ENCODE measurements around the gene KIF12. TPM values are rescaled to one million over a fixed set of nuclear protein-coding genes. Genes with fewer than 3 reads are reported as not detected.

The KIF12 gene
- total and polyA plus RNA-seq, 5 donors from 2014 or later, result not detected

DNA sequence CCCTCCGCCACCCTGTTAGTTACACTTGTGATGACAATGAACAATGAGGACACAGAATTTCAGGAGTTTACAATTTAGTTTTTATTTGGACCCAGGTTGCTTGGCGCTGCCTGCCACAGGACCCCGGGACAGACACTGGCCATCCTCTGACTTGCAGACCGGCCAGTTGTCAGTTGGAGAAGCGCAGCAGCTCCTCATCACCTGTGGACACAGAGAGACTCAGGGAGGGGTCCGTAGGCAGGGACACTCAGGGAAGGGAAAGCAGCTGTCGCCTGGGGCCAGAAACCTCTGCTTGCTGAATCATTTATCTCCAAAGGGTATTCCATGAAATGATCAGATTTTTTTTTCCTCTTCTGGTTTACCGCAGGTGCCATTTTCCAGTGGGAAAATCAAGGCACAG is 39.0 kb downstream of the KIF12 start:
- Histone ChIP-seq H3K4me3 (ENCODE audit: low read depth, low read length) (no peak overlapping the region), H3K4me1 (ENCODE audit: control insufficient read depth, insufficient read depth, low read length, poor library complexity, severe bottlenecking) (no peaks in the 10 kb centered on the region), H3K9me3 (ENCODE audit: control insufficient read depth in 2 of 2, low read length in 2 of 2) (no peaks in the 10 kb centered on the region), H3K27ac (ENCODE audit: insufficient read depth, low read length, poor library complexity, severe bottlenecking) (no peak overlapping the region), H3K27me3 (ENCODE audit: control insufficient read depth, insufficient read depth, low read length) (no peaks in the 10 kb centered on the region), H3K36me3 (ENCODE audit: control insufficient read depth, insufficient read depth, low read length) (no peaks in the 10 kb centered on the region)
- no peak for ATAC-seq (ENCODE audit: low read depth in 2 of 2)
- no peak overlapping the region for H3K4me3 Mint-ChIP-seq
- H3K27ac Mint-ChIP-seq, result no peak overlapping the region
- no peaks in the 10 kb centered on the region for H3K9me3 Mint-ChIP-seq
- DNase-seq, result no peak
- H3K4me1 Mint-ChIP-seq, result no peaks in the 10 kb centered on the region
- no peaks in the 10 kb centered on the region for H3K36me3 Mint-ChIP-seq
- peaks cover 16% of the 10 kb centered on the region for H3K27me3 Mint-ChIP-seq

DNA sequence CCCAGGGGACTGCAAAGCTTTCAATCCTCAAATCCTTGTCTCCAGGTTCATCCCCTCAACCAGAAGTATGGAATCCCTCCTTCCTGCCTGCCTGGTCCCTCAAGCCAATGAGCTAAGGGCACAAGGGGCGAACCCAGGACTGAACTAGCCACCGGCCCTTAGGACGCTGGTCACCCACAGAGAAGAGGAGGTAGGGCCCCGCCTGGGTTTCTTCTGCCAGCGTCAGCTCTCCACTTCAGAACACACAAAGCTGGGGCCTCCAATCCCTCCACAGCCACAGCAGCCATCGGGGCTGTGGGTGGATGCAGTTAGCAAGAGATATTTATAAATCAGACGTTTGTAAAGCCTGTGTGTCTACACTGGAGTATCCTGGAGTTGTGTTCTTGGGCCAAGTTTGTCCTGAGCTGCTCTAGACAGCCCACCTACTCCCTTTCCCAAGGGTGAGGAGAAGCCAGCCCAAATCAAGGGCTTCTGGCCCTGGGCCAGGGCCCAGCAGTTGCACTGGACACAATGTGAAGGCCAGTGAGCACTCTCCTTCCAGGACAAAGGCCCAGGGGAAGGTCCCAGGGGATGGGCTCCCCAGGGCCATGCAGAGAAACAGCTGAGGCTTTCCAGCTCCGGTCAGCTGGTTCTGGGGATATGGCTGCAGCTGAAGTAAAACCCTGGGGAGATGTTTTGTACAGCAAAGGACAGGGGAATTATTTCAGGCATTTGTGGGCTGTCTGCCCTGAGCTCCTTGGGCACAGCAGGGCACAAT is 39.9 kb downstream of the KIF12 start:
- Histone ChIP-seq H3K9me3 (ENCODE audit: control insufficient read depth in 2 of 2, low read length in 2 of 2) (no peaks in the 10 kb centered on the region), H3K27ac (ENCODE audit: insufficient read depth, low read length, poor library complexity, severe bottlenecking) (no peak overlapping the region), H3K4me3 (ENCODE audit: low read depth, low read length) (no peak overlapping the region), H3K4me1 (ENCODE audit: control insufficient read depth, insufficient read depth, low read length, poor library complexity, severe bottlenecking) (no peaks in the 10 kb centered on the region), H3K27me3 (ENCODE audit: control insufficient read depth, insufficient read depth, low read length) (no peaks in the 10 kb centered on the region), H3K36me3 (ENCODE audit: control insufficient read depth, insufficient read depth, low read length) (no peaks in the 10 kb centered on the region)
- H3K36me3 Mint-ChIP-seq, result no peaks in the 10 kb centered on the region
- H3K27me3 Mint-ChIP-seq, result peaks cover 12% of the 10 kb centered on the region
- no peak overlapping the region for H3K4me3 Mint-ChIP-seq
- H3K4me1 Mint-ChIP-seq, result no peaks in the 10 kb centered on the region
- DNase-seq, result no peak
- H3K9me3 Mint-ChIP-seq, result no peaks in the 10 kb centered on the region
- no peak overlapping the region for H3K27ac Mint-ChIP-seq
- no peak for ATAC-seq (ENCODE audit: low read depth in 2 of 2)

DNA sequence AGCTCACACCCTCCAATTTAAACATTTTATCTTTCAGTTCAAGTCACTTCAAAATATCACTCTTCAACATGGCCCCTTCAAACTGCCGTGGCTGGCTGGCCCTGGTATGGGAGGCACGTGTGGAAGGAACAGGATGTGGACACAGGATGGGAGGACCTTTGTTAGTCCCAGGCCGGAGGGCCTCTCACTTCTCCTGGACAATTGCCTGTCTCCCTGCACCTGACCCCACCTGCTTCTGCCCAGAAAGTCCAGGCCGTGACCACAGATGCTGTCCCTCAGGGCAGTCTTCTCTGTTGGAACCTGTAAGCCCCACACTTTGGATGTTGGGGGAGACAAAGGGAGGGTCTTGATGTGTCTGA is 40.4 kb downstream of the KIF12 start:
- no peak overlapping the region for H3K4me3 ChIP-seq (ENCODE audit: low read depth, low read length)
- H3K27ac ChIP-seq (ENCODE audit: insufficient read depth, low read length, poor library complexity, severe bottlenecking), result no peak overlapping the region
- no peaks in the 10 kb centered on the region for H3K4me1 Mint-ChIP-seq
- DNase-seq (no peak), ATAC-seq (ENCODE audit: low read depth in 2 of 2) (no peak)
- peaks cover 12% of the 10 kb centered on the region for H3K27me3 Mint-ChIP-seq
- no peaks in the 10 kb centered on the region for H3K9me3 ChIP-seq (ENCODE audit: control insufficient read depth in 2 of 2, low read length in 2 of 2)
- H3K27me3 ChIP-seq (ENCODE audit: control insufficient read depth, insufficient read depth, low read length), result no peaks in the 10 kb centered on the region
- no peak overlapping the region for H3K27ac Mint-ChIP-seq
- no peak overlapping the region for H3K4me3 Mint-ChIP-seq
- H3K4me1 ChIP-seq (ENCODE audit: control insufficient read depth, insufficient read depth, low read length, poor library complexity, severe bottlenecking), result no peaks in the 10 kb centered on the region
- H3K36me3 Mint-ChIP-seq, result no peaks in the 10 kb centered on the region
- H3K36me3 ChIP-seq (ENCODE audit: control insufficient read depth, insufficient read depth, low read length), result no peaks in the 10 kb centered on the region
- H3K9me3 Mint-ChIP-seq, result no peaks in the 10 kb centered on the region

DNA sequence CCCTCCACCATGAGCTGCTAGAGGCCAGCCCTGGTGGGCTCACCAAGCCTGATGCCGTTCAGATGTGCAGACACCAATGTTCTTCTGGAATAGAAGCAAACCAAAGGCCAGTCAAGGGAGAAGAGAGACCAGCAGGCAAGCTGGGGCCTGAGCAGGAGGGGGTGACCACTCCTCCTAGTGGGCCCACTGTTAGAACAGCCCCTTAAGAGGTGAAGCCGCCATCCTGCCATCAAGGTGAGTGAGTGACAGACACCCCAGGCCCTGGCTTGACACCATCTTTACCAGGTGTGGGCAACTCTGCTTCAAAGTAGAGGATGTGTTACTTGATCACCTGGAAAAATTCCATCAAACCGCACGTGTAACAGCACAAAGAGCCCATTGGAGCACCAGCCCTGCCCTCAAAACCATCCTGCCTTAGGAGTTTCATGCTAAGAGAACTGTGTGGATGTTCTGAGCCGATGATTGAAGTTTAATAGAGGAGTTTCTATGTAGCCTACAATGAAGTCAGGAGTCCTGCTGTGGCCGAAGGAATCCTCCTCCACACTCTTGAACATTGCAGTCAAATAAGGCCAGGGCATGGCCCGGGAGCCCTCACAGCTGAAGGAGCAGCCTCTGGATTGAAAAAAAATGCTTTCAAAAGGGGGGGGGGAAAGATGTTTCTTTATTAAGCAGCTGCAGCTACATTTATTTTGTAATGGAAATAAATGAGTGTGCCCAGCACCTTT is 41.8 kb downstream of the KIF12 start:
- H3K27ac Mint-ChIP-seq, result no peak overlapping the region
- H3K9me3 ChIP-seq (ENCODE audit: control insufficient read depth in 2 of 2, low read length in 2 of 2), result no peaks in the 10 kb centered on the region
- H3K27me3 ChIP-seq (ENCODE audit: control insufficient read depth, insufficient read depth, low read length), result no peaks in the 10 kb centered on the region
- no peaks in the 10 kb centered on the region for H3K9me3 Mint-ChIP-seq
- H3K4me3 ChIP-seq (ENCODE audit: low read depth, low read length), result no peak overlapping the region
- ATAC-seq (ENCODE audit: low read depth in 2 of 2), result no peak
- H3K27ac ChIP-seq (ENCODE audit: insufficient read depth, low read length, poor library complexity, severe bottlenecking), result no peak overlapping the region
- peaks cover 12% of the 10 kb centered on the region for H3K27me3 Mint-ChIP-seq
- no peaks in the 10 kb centered on the region for H3K4me1 ChIP-seq (ENCODE audit: control insufficient read depth, insufficient read depth, low read length, poor library complexity, severe bottlenecking)
- no peaks in the 10 kb centered on the region for H3K36me3 ChIP-seq (ENCODE audit: control insufficient read depth, insufficient read depth, low read length)
- no peak for DNase-seq
- no peaks in the 10 kb centered on the region for H3K4me1 Mint-ChIP-seq
- H3K4me3 Mint-ChIP-seq, result no peak overlapping the region
- no peaks in the 10 kb centered on the region for H3K36me3 Mint-ChIP-seq

DNA sequence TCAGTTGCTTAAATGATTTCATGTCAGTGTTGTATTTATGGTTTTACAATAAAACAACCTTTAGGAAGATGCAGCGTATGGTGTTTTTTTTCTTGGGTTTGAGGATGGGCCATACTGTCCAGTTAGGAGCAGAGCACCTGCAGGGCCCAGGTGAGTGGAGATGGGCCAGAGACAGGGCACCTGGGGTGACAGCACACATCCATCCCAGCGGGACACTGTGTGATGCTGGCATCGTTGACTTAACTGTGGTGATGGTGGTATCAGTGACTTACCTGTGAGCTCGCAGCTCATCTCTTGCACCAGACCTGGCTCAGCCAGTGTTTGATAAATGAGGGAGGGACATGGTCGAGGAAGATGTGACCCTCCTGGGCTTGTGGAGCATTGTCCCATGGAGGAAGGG is 42.6 kb downstream of the KIF12 start:
- Histone ChIP-seq H3K27ac (ENCODE audit: insufficient read depth, low read length, poor library complexity, severe bottlenecking) (no peak overlapping the region), H3K27me3 (ENCODE audit: control insufficient read depth, insufficient read depth, low read length) (no peaks in the 10 kb centered on the region), H3K4me1 (ENCODE audit: control insufficient read depth, insufficient read depth, low read length, poor library complexity, severe bottlenecking) (no peaks in the 10 kb centered on the region), H3K36me3 (ENCODE audit: control insufficient read depth, insufficient read depth, low read length) (no peaks in the 10 kb centered on the region), H3K4me3 (ENCODE audit: low read depth, low read length) (no peak overlapping the region), H3K9me3 (ENCODE audit: control insufficient read depth in 2 of 2, low read length in 2 of 2) (no peaks in the 10 kb centered on the region)
- Mint-ChIP-seq H3K4me1 (no peaks in the 10 kb centered on the region), H3K27ac (peak overlapping the region in 1 of 3 donors; percentile 17), H3K4me3 (no peak overlapping the region), H3K36me3 (no peaks in the 10 kb centered on the region), H3K9me3 (no peaks in the 10 kb centered on the region), H3K27me3 (peaks cover 6% of the 10 kb centered on the region)
- no peak for ATAC-seq (ENCODE audit: low read depth in 2 of 2)
- no peak for DNase-seq

DNA sequence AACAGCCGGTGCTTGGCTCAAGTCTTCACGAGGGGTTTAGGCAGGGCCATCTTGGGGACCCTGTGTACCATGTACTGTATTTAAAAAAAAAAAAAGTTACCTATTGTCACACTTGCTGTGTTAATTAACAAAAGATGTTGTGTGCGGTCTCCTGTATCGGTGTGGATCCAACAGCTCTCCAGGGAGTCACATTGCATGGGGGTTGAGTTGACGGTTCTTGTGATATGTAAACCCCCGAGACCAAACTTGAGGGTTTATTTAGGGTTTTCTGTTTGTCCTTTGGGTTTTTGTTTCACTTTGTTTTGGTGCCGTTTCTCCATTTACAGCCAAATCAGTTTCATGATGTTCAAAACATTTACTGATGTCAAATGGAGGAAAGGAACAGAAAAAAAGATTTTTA is 43.2 kb downstream of the KIF12 start:
- no peak for DNase-seq
- no peaks in the 10 kb centered on the region for H3K9me3 Mint-ChIP-seq
- Histone ChIP-seq H3K4me1 (ENCODE audit: control insufficient read depth, insufficient read depth, low read length, poor library complexity, severe bottlenecking) (no peaks in the 10 kb centered on the region), H3K27me3 (ENCODE audit: control insufficient read depth, insufficient read depth, low read length) (no peaks in the 10 kb centered on the region), H3K4me3 (ENCODE audit: low read depth, low read length) (no peak overlapping the region), H3K9me3 (ENCODE audit: control insufficient read depth in 2 of 2, low read length in 2 of 2) (no peaks in the 10 kb centered on the region), H3K27ac (ENCODE audit: insufficient read depth, low read length, poor library complexity, severe bottlenecking) (no peak overlapping the region), H3K36me3 (ENCODE audit: control insufficient read depth, insufficient read depth, low read length) (no peaks in the 10 kb centered on the region)
- peaks cover 4% of the 10 kb centered on the region for H3K27me3 Mint-ChIP-seq
- H3K36me3 Mint-ChIP-seq, result no peaks in the 10 kb centered on the region
- no peak for ATAC-seq (ENCODE audit: low read depth in 2 of 2)
- H3K4me1 Mint-ChIP-seq, result no peaks in the 10 kb centered on the region
- H3K27ac Mint-ChIP-seq, result no peak overlapping the region
- H3K4me3 Mint-ChIP-seq, result no peak overlapping the region

DNA sequence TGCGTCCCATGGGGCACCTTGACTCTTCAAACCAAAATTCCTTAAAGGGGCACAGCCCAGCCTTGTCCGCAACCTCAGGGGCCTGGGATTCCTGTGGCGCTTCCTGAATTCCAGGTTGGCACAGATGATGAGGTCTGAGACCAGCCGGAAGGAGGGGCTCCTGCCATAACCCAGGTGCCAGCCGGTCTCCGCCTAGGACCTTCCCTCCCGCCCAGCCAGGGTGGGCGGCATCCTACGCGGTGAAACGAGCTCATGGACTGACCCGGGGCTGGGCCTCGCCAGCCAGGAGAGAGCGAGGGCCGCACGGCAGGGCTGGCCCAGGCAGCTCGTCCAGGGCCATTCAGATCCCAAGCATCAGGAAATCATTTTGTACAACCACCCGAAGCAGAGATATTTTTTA is 44.0 kb downstream of the KIF12 start:
- H3K27me3 Mint-ChIP-seq, result peaks cover 4% of the 10 kb centered on the region
- ATAC-seq (ENCODE audit: low read depth in 2 of 2) (no peak), DNase-seq (no peak)
- no peak overlapping the region for H3K27ac Mint-ChIP-seq
- no peaks in the 10 kb centered on the region for H3K36me3 Mint-ChIP-seq
- Histone ChIP-seq H3K27me3 (ENCODE audit: control insufficient read depth, insufficient read depth, low read length) (no peaks in the 10 kb centered on the region), H3K9me3 (ENCODE audit: control insufficient read depth in 2 of 2, low read length in 2 of 2) (no peaks in the 10 kb centered on the region), H3K27ac (ENCODE audit: insufficient read depth, low read length, poor library complexity, severe bottlenecking) (no peak overlapping the region), H3K36me3 (ENCODE audit: control insufficient read depth, insufficient read depth, low read length) (no peaks in the 10 kb centered on the region), H3K4me1 (ENCODE audit: control insufficient read depth, insufficient read depth, low read length, poor library complexity, severe bottlenecking) (no peaks in the 10 kb centered on the region), H3K4me3 (ENCODE audit: low read depth, low read length) (no peak overlapping the region)
- H3K9me3 Mint-ChIP-seq, result no peaks in the 10 kb centered on the region
- no peak overlapping the region for H3K4me3 Mint-ChIP-seq
- no peaks in the 10 kb centered on the region for H3K4me1 Mint-ChIP-seq

DNA sequence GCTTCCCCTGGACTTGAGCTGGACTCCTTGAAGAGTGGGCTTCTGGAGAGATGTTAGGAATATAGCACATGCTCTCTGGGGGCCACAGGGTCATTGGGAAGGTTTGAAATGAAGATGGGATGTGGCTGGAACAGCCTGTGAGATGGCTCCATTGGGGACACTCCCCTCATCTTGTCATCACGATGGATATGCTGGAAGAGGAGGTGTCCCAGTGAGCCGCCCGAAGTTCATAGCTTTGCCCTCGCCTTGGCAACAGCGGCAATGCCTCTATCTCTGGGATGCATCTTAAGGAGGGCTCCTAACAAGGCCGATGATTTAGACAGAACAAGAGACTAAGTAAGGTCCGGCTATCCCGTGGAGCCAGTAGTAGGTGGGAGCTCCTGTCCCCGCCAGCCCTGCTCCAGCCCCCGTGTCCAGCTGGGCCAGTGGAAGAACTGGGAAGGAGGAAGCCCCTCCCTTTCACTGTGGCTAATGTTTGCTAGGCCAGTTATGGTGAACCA is 44.9 kb downstream of the KIF12 start:
- H3K27ac Mint-ChIP-seq, result no peak overlapping the region
- no peak for ATAC-seq (ENCODE audit: low read depth in 2 of 2)
- H3K9me3 ChIP-seq (ENCODE audit: control insufficient read depth in 2 of 2, low read length in 2 of 2), result no peaks in the 10 kb centered on the region
- no peak overlapping the region for H3K4me3 Mint-ChIP-seq
- H3K36me3 Mint-ChIP-seq, result no peaks in the 10 kb centered on the region
- H3K9me3 Mint-ChIP-seq, result no peaks in the 10 kb centered on the region
- no peaks in the 10 kb centered on the region for H3K36me3 ChIP-seq (ENCODE audit: control insufficient read depth, insufficient read depth, low read length)
- DNase-seq, result no peak
- no peaks in the 10 kb centered on the region for H3K27me3 ChIP-seq (ENCODE audit: control insufficient read depth, insufficient read depth, low read length)
- no peaks in the 10 kb centered on the region for H3K4me1 ChIP-seq (ENCODE audit: control insufficient read depth, insufficient read depth, low read length, poor library complexity, severe bottlenecking)
- H3K27me3 Mint-ChIP-seq, result peaks cover 8% of the 10 kb centered on the region
- H3K4me3 ChIP-seq (ENCODE audit: low read depth, low read length), result no peak overlapping the region
- H3K27ac ChIP-seq (ENCODE audit: insufficient read depth, low read length, poor library complexity, severe bottlenecking), result no peak overlapping the region
- H3K4me1 Mint-ChIP-seq, result no peaks in the 10 kb centered on the region
